DOHH2 (cell line): Measurements from ENCODE around the gene RAD52.

Source experiments
- H3F3A ChIP-seq: fragments of 200-600 bp; sonication (generic), shearing (Covaris generic); 2 replicates; pipeline ENCODE4 v1.6.0; 2016; ENCODE audit warnings: antibody characterized with exemption, mild to moderate bottlenecking; ENCODE audit not compliant: control insufficient read depth, insufficient read depth
- H3K27ac ChIP-seq: fragments of 200-600 bp; sonication (generic); 2 replicates; pipeline ENCODE4 v1.5.1; 2014; ENCODE audit warnings: low read depth, mild to moderate bottlenecking, low read length, moderate library complexity
- H3K27me3 ChIP-seq: fragments of 200-600 bp; sonication (generic); 2 replicates; pipeline ENCODE4 v1.6.1; 2014; ENCODE audit warnings: mild to moderate bottlenecking, low read length, mixed read lengths; ENCODE audit not compliant: control insufficient read depth
- H3K36me3 ChIP-seq: fragments of 200-600 bp; sonication (generic); 2 replicates; pipeline ENCODE4 v1.6.1; 2014; ENCODE audit warnings: mild to moderate bottlenecking, low read length, moderate library complexity, mixed read lengths; ENCODE audit not compliant: control insufficient read depth
- H3K4me1 ChIP-seq: fragments of 200-600 bp; sonication (generic); 2 replicates; pipeline ENCODE4 v1.6.1; 2014; ENCODE audit warnings: mild to moderate bottlenecking, low read length, mixed read lengths; ENCODE audit not compliant: control insufficient read depth
- H3K4me2 ChIP-seq: fragments of 200-600 bp; sonication (generic); 2 replicates; pipeline ENCODE4 v1.6.0; 2014; ENCODE audit warnings: mild to moderate bottlenecking, low read length, moderate library complexity
- H3K4me3 ChIP-seq: fragments of 200-600 bp; sonication (generic); 2 replicates; pipeline ENCODE4 v1.5.1; 2014; ENCODE audit warnings: mild to moderate bottlenecking, low read length, mixed read lengths
- H3K79me2 ChIP-seq: fragments of 200-600 bp; sonication (generic); 2 replicates; pipeline ENCODE4 v1.6.1; 2014; ENCODE audit warnings: mild to moderate bottlenecking, low read length, mixed read lengths; ENCODE audit not compliant: control insufficient read depth
- H3K9me2 ChIP-seq: fragments of 200-600 bp; sonication (generic); replicated peaks from 2 replicates; pipeline ENCODE4 v1.6.1; 2014; ENCODE audit warnings: mild to moderate bottlenecking, low read length, mixed read lengths; ENCODE audit not compliant: control insufficient read depth
- H3K9me3 ChIP-seq: fragments of 200-600 bp; sonication (generic); 2 replicates; pipeline ENCODE4 v1.6.1; 2014; ENCODE audit warnings: antibody characterized with exemption, low read length, mixed read lengths; ENCODE audit not compliant: control insufficient read depth, insufficient read depth
- H4K20me1 ChIP-seq: fragments of 200-600 bp; sonication (generic); 2 replicates; pipeline ENCODE4 v1.6.0; 2014; ENCODE audit warnings: low read depth, mild to moderate bottlenecking, antibody characterized with exemption, low read length, moderate library complexity; ENCODE audit not compliant: control insufficient read depth, insufficient read depth
- EZH2phosphoT487 ChIP-seq: fragments of 200-600 bp; sonication (generic); IDR thresholded peaks from 2 replicates; pipeline ENCODE4 v1.6.1; 2017; ENCODE audit warnings: borderline replicate concordance, mild to moderate bottlenecking, antibody characterized with exemption, low read length, moderate library complexity, mixed read lengths
- TF ChIP-seq, protein P1 (sequence below): fragments of 200-600 bp; sonication (generic); IDR thresholded peaks from one replicate; pipeline ENCODE4 v1.5.1; 2014; ENCODE audit warnings: antibody characterized with exemption, mild to moderate bottlenecking, low read depth, low read length; ENCODE audit not compliant: poor library complexity, severe bottlenecking

The RAD52 gene

DNA sequence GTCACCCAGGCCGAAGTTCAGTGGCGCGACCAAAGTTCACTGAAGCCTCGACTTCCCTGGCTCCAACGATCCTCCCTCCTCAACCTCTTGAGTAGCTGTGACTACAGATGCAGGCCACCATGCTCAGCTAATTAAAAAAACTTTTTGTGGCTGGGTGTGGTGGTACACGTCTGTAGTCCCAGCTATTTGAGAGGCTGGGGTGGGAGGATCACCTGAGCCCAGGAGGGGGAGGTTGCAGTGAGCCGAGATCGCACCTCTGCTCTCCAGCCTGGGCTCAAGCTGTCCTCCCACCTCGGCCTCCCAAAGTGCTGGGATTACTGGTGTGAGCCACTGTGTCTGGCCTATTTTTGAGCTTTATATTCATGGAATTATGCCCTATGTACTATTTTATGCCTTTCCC is 18.1 kb upstream of the RAD52 start:
- no peak overlapping the region for H3K27ac ChIP-seq
- no peak overlapping the region for H3K4me3 ChIP-seq
- H3K27me3 ChIP-seq: no peaks in the 10 kb centered on the region
- no peaks in the 10 kb centered on the region for H3K9me2 ChIP-seq
- TF ChIP-seq, protein P1, sequence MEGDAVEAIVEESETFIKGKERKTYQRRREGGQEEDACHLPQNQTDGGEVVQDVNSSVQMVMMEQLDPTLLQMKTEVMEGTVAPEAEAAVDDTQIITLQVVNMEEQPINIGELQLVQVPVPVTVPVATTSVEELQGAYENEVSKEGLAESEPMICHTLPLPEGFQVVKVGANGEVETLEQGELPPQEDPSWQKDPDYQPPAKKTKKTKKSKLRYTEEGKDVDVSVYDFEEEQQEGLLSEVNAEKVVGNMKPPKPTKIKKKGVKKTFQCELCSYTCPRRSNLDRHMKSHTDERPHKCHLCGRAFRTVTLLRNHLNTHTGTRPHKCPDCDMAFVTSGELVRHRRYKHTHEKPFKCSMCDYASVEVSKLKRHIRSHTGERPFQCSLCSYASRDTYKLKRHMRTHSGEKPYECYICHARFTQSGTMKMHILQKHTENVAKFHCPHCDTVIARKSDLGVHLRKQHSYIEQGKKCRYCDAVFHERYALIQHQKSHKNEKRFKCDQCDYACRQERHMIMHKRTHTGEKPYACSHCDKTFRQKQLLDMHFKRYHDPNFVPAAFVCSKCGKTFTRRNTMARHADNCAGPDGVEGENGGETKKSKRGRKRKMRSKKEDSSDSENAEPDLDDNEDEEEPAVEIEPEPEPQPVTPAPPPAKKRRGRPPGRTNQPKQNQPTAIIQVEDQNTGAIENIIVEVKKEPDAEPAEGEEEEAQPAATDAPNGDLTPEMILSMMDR: no peak
- no peaks in the 10 kb centered on the region for H3K79me2 ChIP-seq
- no peaks in the 10 kb centered on the region for H3K9me3 ChIP-seq
- no peaks in the 10 kb centered on the region for H3K36me3 ChIP-seq
- no peaks in the 10 kb centered on the region for H4K20me1 ChIP-seq
- H3K4me1 ChIP-seq: peaks cover 6% of the 10 kb centered on the region; the same call in 1 of the 2 replicates
- no peak overlapping the region for H3K4me2 ChIP-seq
- no peaks in the 10 kb centered on the region for H3F3A ChIP-seq

DNA sequence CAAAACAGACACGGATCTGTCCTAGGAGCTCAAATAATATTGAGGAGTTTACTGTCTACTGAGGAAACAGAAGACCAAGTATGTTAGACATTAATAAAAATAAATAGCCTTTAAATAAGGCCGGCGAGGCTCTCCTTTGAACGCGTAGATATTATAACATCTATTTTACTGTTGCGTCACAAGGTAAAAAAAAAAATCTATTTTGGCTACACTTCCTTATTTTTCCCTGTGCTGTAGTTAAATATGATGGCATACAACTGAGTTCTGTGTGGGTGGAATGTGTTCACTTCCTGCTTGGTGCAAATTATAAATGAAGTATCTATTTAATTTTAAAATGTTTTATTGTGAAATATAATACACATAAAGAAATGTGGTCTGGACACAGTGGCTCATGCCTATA is 17.2 kb upstream of the RAD52 start:
- H3K4me1 ChIP-seq: peaks cover 6% of the 10 kb centered on the region; the same call in 1 of the 2 replicates

DNA sequence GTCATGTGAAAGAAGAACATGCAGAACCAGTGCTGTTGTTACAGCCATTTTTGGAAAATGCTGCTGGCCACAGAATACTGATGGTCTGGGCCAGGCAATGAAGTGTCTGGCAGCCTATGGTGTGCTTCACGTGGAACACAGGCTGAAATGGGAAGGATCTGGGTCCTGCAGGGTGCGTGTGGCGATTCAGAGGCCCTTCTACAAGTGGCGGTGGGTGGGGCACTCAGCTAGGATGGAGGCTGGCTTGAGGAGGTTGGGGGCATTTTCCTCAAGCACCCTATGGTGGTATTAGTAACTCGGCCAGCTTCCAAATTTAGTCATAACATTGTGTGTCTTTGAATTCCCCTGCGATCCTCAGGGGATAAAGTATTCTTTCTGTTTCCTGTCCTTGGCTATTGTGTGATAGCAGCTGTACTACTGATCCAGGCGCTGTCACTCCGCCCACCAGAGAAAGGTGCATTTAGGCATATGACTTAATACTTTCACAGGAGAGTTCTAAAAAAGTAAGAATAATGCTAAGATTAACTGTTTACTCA is 9.2 kb upstream of the RAD52 start:
- H3K27ac ChIP-seq: no peak overlapping the region
- H3K9me3 ChIP-seq: no peaks in the 10 kb centered on the region
- peak overlapping the region; percentile 15; the same call in 1 of the 2 replicates for H3K4me3 ChIP-seq
- no peaks in the 10 kb centered on the region for H3K9me2 ChIP-seq
- H3F3A ChIP-seq: peaks cover 8% of the 10 kb centered on the region
- no peaks in the 10 kb centered on the region for H3K27me3 ChIP-seq
- no peak for TF ChIP-seq EZH2phosphoT487
- TF ChIP-seq, protein P1: no peak
- peak overlapping the region; percentile 48 for H3K4me2 ChIP-seq
- H4K20me1 ChIP-seq: no peaks in the 10 kb centered on the region
- H3K36me3 ChIP-seq: no peaks in the 10 kb centered on the region
- H3K4me1 ChIP-seq: peaks cover 13% of the 10 kb centered on the region
- no peaks in the 10 kb centered on the region for H3K79me2 ChIP-seq

More for the DNA sequence above, 17.2 kb upstream of the RAD52 start:
- Histone ChIP-seq H3K4me3 (no peak overlapping the region), H3F3A (no peaks in the 10 kb centered on the region), H3K9me3 (no peaks in the 10 kb centered on the region), H4K20me1 (no peaks in the 10 kb centered on the region), H3K27ac (no peak overlapping the region), H3K9me2 (no peaks in the 10 kb centered on the region), H3K27me3 (no peaks in the 10 kb centered on the region), H3K79me2 (no peaks in the 10 kb centered on the region), H3K4me2 (no peak overlapping the region), H3K36me3 (no peaks in the 10 kb centered on the region)
- TF ChIP-seq, protein P1: no peak
- TF ChIP-seq EZH2phosphoT487: no peak

DNA sequence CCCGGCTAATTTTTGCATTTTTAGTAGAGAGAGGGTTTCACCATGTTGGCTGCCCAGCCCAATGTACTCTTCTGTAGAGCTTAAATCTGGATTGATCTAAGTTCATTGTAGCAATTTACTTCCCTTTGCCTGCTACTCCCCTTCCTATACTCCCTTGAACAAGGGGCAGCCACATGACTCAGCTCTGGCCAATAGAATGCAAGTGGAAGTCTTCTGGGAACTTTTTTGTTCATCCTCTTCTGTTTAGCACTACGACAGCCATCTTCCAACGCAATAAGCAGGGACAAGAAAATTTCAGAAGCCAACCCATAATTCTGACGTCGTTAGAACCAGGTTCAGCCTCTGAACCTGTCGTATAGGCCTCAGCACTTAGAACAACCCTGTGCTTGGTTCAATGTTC is 6.4 kb upstream of the RAD52 start:
- Histone ChIP-seq H3K36me3 (no peaks in the 10 kb centered on the region), H3K79me2 (no peaks in the 10 kb centered on the region), H3K4me3 (no peak overlapping the region), H4K20me1 (no peaks in the 10 kb centered on the region), H3K27me3 (no peaks in the 10 kb centered on the region), H3K9me3 (no peaks in the 10 kb centered on the region), H3F3A (peaks cover 21% of the 10 kb centered on the region), H3K4me1 (peaks cover 28% of the 10 kb centered on the region), H3K27ac (no peak overlapping the region), H3K4me2 (no peak overlapping the region), H3K9me2 (no peaks in the 10 kb centered on the region)
- TF ChIP-seq, protein P1: no peak
- TF ChIP-seq EZH2phosphoT487: no peak
